ENCODE results near the gene FGFBP2. TPM values are rescaled to one million over a fixed set of nuclear protein-coding genes. Genes with fewer than 3 reads are reported as not detected.

Gene FGFBP2
- total RNA-seq, 2 experiments from 2014 or later, result not detected

DNA sequence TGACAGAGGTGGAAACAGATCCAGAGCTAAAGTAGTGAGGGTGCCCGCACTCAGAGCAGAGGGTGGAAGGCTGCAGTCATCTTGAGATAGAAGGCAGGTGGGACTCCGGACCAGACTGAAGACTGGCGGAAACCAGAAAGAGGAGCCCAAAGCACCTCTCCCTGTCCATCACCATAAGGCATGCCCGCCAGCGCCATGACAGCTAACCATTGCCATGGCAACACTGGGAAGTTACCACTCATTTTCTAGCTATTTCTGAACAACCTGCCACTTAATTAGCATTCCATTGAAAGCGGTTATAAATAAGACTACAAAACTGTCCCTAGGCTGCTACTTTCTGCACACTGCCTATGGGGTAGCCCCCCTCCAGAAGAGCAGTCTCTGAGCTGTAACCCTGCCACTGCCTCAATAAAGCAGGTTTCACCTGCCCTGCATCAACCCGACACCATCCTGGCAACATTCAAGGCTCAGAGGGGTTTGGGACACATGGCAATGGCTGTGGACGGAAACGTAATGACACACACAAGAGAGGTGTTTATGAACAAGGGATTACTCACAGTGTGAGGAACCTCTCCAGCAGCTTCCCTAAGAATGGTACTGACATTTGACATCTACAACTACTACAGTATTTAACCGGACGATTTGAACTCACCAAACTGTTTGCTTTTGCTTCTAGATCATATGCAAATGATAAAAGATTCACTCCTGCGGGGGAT is 27.8 kb upstream of the FGFBP2 start:
- Mint-ChIP-seq H3K4me3 (no peak overlapping the region), H3K4me1 (ENCODE audit: low read depth) (peaks cover 2% of the 10 kb centered on the region), H3K9me3 (no peaks in the 10 kb centered on the region), H3K36me3 (ENCODE audit: low read depth) (no peaks in the 10 kb centered on the region), H3K27me3 (ENCODE audit: low read depth) (peaks cover 5% of the 10 kb centered on the region), H3K27ac (no peak overlapping the region)
- DNase-seq, result no peak
- CTCF ChIA-PET, result interaction anchor here (0.7 to 2.8 kb wide), 3 partner anchors 10 to 28 kb away, joined by 3 to 13 read pairs (median 3); no protein-coding TSS in a partner anchor
- intact Hi-C loops (cut with micrococcal nuclease), result no loop called here

GRCh38 chr4:15989424-15989823 is 26.4 kb upstream of the FGFBP2 start:
- intact Hi-C loops (cut with micrococcal nuclease), result no loop called here
- peaks cover 5% of the 10 kb centered on the region for H3K27me3 Mint-ChIP-seq (ENCODE audit: low read depth)
- no peak overlapping the region for H3K27ac Mint-ChIP-seq
- H3K4me1 Mint-ChIP-seq (ENCODE audit: low read depth), result peaks cover 2% of the 10 kb centered on the region
- no peaks in the 10 kb centered on the region for H3K9me3 Mint-ChIP-seq
- H3K36me3 Mint-ChIP-seq (ENCODE audit: low read depth), result no peaks in the 10 kb centered on the region
- CTCF ChIA-PET, result interaction anchor here (1.1 to 2.1 kb wide), 3 partner anchors 12 to 107 kb away, joined by 3 to 7 read pairs (median 5); no protein-coding TSS in a partner anchor
- no peak for DNase-seq
- no peak overlapping the region for H3K4me3 Mint-ChIP-seq

- H3K4me1 Mint-ChIP-seq (ENCODE audit: low read depth), result peaks cover 2% of the 10 kb centered on the region
- H3K36me3 Mint-ChIP-seq (ENCODE audit: low read depth), result no peaks in the 10 kb centered on the region
- H3K27ac Mint-ChIP-seq, result no peak overlapping the region
- DNase-seq, result no peak
- peaks cover 5% of the 10 kb centered on the region for H3K27me3 Mint-ChIP-seq (ENCODE audit: low read depth)
- H3K4me3 Mint-ChIP-seq, result no peak overlapping the region
- CTCF ChIA-PET, result interaction anchor here (0.5 to 2.1 kb wide), 4 partner anchors 13 to 208 kb away, joined by 3 to 7 read pairs (median 4); no protein-coding TSS in a partner anchor
- no peaks in the 10 kb centered on the region for H3K9me3 Mint-ChIP-seq
- intact Hi-C loops (cut with micrococcal nuclease), result no loop called here
Observed at GRCh38 chr4:15988222-15988621, 25.2 kb upstream of the FGFBP2 start.

DNA sequence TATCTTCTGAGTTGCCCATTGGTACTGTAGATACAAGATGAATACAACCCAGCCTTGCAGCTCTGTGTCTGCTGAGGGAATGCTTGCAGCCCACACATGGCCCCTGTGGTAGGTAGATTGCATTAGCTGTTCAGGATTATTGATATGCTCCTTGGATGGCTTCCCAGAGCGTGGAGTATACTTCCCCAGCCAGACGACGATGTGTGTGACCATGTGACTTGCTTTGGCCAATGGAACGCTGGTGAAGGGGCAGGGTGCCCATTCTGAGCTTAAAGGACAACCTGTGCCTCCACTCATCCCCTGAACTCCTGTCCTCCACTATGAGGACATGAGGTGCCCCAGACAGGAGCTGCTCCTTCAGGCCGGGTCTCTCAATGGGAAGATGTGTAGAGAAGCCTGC is 23.9 kb upstream of the FGFBP2 start:
- CTCF ChIA-PET, result interaction anchor here (0.5 to 1.3 kb wide), 3 partner anchors 24 to 625 kb away, joined by 3 to 4 read pairs (median 3); partner anchors contain the start of gene FGFBP2
- Mint-ChIP-seq H3K27ac (no peak overlapping the region), H3K36me3 (ENCODE audit: low read depth) (no peaks in the 10 kb centered on the region), H3K9me3 (no peaks in the 10 kb centered on the region), H3K27me3 (ENCODE audit: low read depth) (peaks cover 5% of the 10 kb centered on the region), H3K4me1 (ENCODE audit: low read depth) (peaks cover 1% of the 10 kb centered on the region), H3K4me3 (no peak overlapping the region)
- intact Hi-C loops (cut with micrococcal nuclease), result no loop called here
- DNase-seq, result no peak

DNA sequence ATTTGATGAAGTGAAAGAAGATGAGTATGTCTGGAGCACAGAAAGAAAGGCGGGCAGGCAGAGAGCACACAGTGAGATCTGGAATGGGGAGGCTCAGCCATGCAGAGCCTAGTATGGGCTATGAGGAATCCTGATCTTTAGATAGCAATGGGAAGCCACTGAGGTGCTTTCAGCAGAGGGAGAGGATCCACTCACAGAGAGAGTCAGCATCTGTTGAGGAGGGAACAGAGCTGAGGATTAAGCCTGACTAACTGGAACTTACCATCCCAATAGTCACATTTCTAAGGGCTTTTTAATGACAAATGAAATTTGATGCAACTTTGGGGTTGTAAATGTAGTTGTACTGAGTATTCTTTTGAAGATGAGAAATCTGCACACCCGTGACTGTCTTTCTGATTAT is 20.6 kb upstream of the FGFBP2 start:
- CTCF ChIA-PET, result interaction anchor here (0.7 kb wide), 1 partner anchor 9 kb away, joined by 3 read pairs; no protein-coding TSS in a partner anchor
- intact Hi-C loops (cut with micrococcal nuclease), result no loop called here
- H3K9me3 Mint-ChIP-seq, result no peaks in the 10 kb centered on the region
- no peak for DNase-seq
- H3K4me3 Mint-ChIP-seq, result no peak overlapping the region
- no peaks in the 10 kb centered on the region for H3K36me3 Mint-ChIP-seq (ENCODE audit: low read depth)
- H3K27me3 Mint-ChIP-seq (ENCODE audit: low read depth), result no peaks in the 10 kb centered on the region
- H3K27ac Mint-ChIP-seq, result no peak overlapping the region
- H3K4me1 Mint-ChIP-seq (ENCODE audit: low read depth), result no peaks in the 10 kb centered on the region

GRCh38 chr4:15982842-15983524 is 20.0 kb upstream of the FGFBP2 start:
- CTCF ChIA-PET, result no interaction called here
- DNase-seq, result no peak
- Mint-ChIP-seq H3K27ac (no peak overlapping the region), H3K9me3 (no peaks in the 10 kb centered on the region), H3K27me3 (ENCODE audit: low read depth) (no peaks in the 10 kb centered on the region), H3K36me3 (ENCODE audit: low read depth) (no peaks in the 10 kb centered on the region), H3K4me3 (no peak overlapping the region), H3K4me1 (ENCODE audit: low read depth) (no peaks in the 10 kb centered on the region)
- intact Hi-C loops (cut with micrococcal nuclease), result no loop called here

GRCh38 chr4:15976456-15977447 is 13.8 kb upstream of the FGFBP2 start:
- no peaks in the 10 kb centered on the region for H3K36me3 Mint-ChIP-seq (ENCODE audit: low read depth)
- no peak overlapping the region for H3K27ac Mint-ChIP-seq
- no peaks in the 10 kb centered on the region for H3K4me1 Mint-ChIP-seq (ENCODE audit: low read depth)
- intact Hi-C loops (cut with micrococcal nuclease), result no loop called here
- DNase-seq, result no peak
- CTCF ChIA-PET, result interaction anchor here (1.2 to 4.2 kb wide), 3 partner anchors 11 to 94 kb away, joined by 3 to 15 read pairs (median 3); no protein-coding TSS in a partner anchor
- no peaks in the 10 kb centered on the region for H3K27me3 Mint-ChIP-seq (ENCODE audit: low read depth)
- no peaks in the 10 kb centered on the region for H3K9me3 Mint-ChIP-seq
- H3K4me3 Mint-ChIP-seq, result no peak overlapping the region

GRCh38 chr4:15971068-15971801 is 8.3 kb upstream of the FGFBP2 start:
- no peak overlapping the region for H3K4me3 Mint-ChIP-seq

GRCh38 chr4:15968551-15969300 is 5.8 kb upstream of the FGFBP2 start:
- Mint-ChIP-seq H3K27ac (no peak overlapping the region), H3K4me3 (no peak overlapping the region), H3K9me3 (no peaks in the 10 kb centered on the region), H3K27me3 (ENCODE audit: low read depth) (peaks cover 2% of the 10 kb centered on the region), H3K36me3 (ENCODE audit: low read depth) (no peaks in the 10 kb centered on the region), H3K4me1 (ENCODE audit: low read depth) (no peaks in the 10 kb centered on the region)
- DNase-seq, result no peak
- CTCF ChIA-PET, result no interaction called here
- intact Hi-C loops (cut with micrococcal nuclease), result no loop called here

More at GRCh38 chr4:15971068-15971801, 8.3 kb upstream of the FGFBP2 start:
- intact Hi-C loops (cut with micrococcal nuclease), result no loop called here
- Mint-ChIP-seq H3K9me3 (no peaks in the 10 kb centered on the region), H3K36me3 (ENCODE audit: low read depth) (no peaks in the 10 kb centered on the region), H3K27ac (no peak overlapping the region), H3K4me1 (ENCODE audit: low read depth) (no peaks in the 10 kb centered on the region), H3K27me3 (ENCODE audit: low read depth) (no peaks in the 10 kb centered on the region)
- no peak for DNase-seq
- CTCF ChIA-PET, result interaction anchor here (1.3 to 1.4 kb wide), 2 partner anchors 9 to 30 kb away, joined by 3 to 4 read pairs; no protein-coding TSS in a partner anchor

GRCh38 chr4:15965325-15965724 is 2.4 kb upstream of the FGFBP2 start:
- no peak for DNase-seq
- Mint-ChIP-seq H3K4me3 (no peak overlapping the region), H3K36me3 (ENCODE audit: low read depth) (no peaks in the 10 kb centered on the region), H3K9me3 (no peaks in the 10 kb centered on the region), H3K27me3 (ENCODE audit: low read depth) (peaks cover 2% of the 10 kb centered on the region), H3K27ac (no peak overlapping the region), H3K4me1 (ENCODE audit: low read depth) (peaks cover 11% of the 10 kb centered on the region)
- CTCF ChIA-PET, result interaction anchor here (0.9 to 1.6 kb wide), 3 partner anchors 9 to 270 kb away, joined by 3 to 4 read pairs (median 4); no protein-coding TSS in a partner anchor
- intact Hi-C loops (cut with micrococcal nuclease), result no loop called here

DNA sequence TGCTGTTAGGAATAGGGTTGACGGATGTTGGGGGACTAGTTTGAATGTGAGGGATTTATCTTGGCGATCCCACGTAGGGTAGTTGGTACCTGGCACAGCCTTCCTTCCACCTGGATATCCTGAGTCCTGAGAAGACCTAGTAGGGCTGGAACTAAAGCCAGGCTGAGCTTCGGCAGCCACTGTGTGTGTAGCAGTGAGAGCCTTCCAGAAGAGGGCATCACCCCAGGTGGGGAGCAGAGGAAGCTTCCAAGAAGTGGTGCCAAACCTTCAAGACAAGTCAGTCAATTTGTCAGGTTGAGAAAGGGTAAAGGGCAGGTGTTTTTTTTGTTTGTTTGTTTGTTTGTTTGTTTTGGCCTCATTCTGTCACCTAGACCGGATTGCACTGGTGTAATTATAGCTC is 1.2 kb upstream of the FGFBP2 start:
- H3K27me3 Mint-ChIP-seq (ENCODE audit: low read depth), result peaks cover 2% of the 10 kb centered on the region
- H3K4me3 Mint-ChIP-seq, result no peak overlapping the region
- H3K36me3 Mint-ChIP-seq (ENCODE audit: low read depth), result no peaks in the 10 kb centered on the region
- DNase-seq, result no peak
- peaks cover 11% of the 10 kb centered on the region for H3K4me1 Mint-ChIP-seq (ENCODE audit: low read depth)
- H3K27ac Mint-ChIP-seq, result no peak overlapping the region
- CTCF ChIA-PET, result interaction anchor here (1.1 to 4.7 kb wide), 7 partner anchors 8 to 694 kb away, joined by 3 to 29 read pairs (median 4); no protein-coding TSS in a partner anchor
- no peaks in the 10 kb centered on the region for H3K9me3 Mint-ChIP-seq
- intact Hi-C loops (cut with micrococcal nuclease), result loop anchor here (1.0 kb wide), 1 partner anchor 300 kb away; no protein-coding TSS in a partner anchor

All from activated naive CD4-positive, alpha-beta T cell treated with anti-CD3 and anti-CD28 coated beads for 36 hours (primary cell).